Activated CD8-positive, alpha-beta T cell treated with anti-CD3 and anti-CD28 coated beads for 36 hours (primary cell): ENCODE results near the gene EMD. TPM values are rescaled to one million over a fixed set of nuclear protein-coding genes. Genes with fewer than 3 reads are reported as not detected.

Experiments used
- ATAC-seq: fragments of 200-7000 bp; cut with Tn5 transposase; one replicate; pipeline ENCODE4 v1.10.0; 2021; ENCODE audit warnings: mild to moderate bottlenecking, moderate library complexity
- CTCF ChIA-PET: fragments of 350-600 bp; sonication (Branson Sonifier 250); formaldehyde crosslinking; loops from one replicate; lab custom pipeline; 2021; ENCODE audit warnings: antibody characterized with exemption; lab: Charles Lee
- POLR2A ChIA-PET: fragments of 350-600 bp; sonication (Branson Sonifier 250); formaldehyde crosslinking; loops from one replicate; lab custom pipeline; 2021; ENCODE audit warnings: antibody characterized with exemption; lab: Charles Lee
- DNase-seq: peaks from one replicate; pipeline ENCODE4 v3.0.0-alpha.2; 2020
- H3K27ac Mint-ChIP-seq: one replicate; pipeline ENCODE4 v1.8.0; 2021; ENCODE audit warnings: mild to moderate bottlenecking, mixed read lengths
- H3K27me3 Mint-ChIP-seq: one replicate; pipeline ENCODE4 v1.8.0; 2021; ENCODE audit warnings: mixed read lengths
- H3K36me3 Mint-ChIP-seq: one replicate; pipeline ENCODE4 v1.8.0; 2021; ENCODE audit warnings: low read depth, mixed read lengths
- H3K4me1 Mint-ChIP-seq: one replicate; pipeline ENCODE4 v1.8.0; 2021; ENCODE audit warnings: low read depth, mixed read lengths
- H3K4me3 Mint-ChIP-seq: one replicate; pipeline ENCODE4 v1.8.0; 2021; ENCODE audit warnings: mild to moderate bottlenecking, moderate library complexity, mixed read lengths
- H3K9me3 Mint-ChIP-seq: one replicate; pipeline ENCODE4 v1.8.0; 2021; ENCODE audit warnings: mixed read lengths
- intact Hi-C: fragments of 100-400 bp; cut with micrococcal nuclease; formaldehyde crosslinking; loops from one replicate; pipeline ENCODE4 v1.10.0; 2022
- total RNA-seq, 2 experiments: library from RNA; stranded (reverse); gene quantifications; one replicate each; pipeline ENCODE4 v1.2.3, GENCODE V29; 2021
- TF ChIP-seq, protein P1 (sequence below): fragments of 200-600 bp; IDR thresholded peaks from one replicate; pipeline ENCODE4 v1.8.0; 2022; ENCODE audit warnings: antibody characterized with exemption, mild to moderate bottlenecking

The EMD gene
- total RNA-seq, 2 experiments from 2014 or later: 92.4 to 96.6 TPM

DNA sequence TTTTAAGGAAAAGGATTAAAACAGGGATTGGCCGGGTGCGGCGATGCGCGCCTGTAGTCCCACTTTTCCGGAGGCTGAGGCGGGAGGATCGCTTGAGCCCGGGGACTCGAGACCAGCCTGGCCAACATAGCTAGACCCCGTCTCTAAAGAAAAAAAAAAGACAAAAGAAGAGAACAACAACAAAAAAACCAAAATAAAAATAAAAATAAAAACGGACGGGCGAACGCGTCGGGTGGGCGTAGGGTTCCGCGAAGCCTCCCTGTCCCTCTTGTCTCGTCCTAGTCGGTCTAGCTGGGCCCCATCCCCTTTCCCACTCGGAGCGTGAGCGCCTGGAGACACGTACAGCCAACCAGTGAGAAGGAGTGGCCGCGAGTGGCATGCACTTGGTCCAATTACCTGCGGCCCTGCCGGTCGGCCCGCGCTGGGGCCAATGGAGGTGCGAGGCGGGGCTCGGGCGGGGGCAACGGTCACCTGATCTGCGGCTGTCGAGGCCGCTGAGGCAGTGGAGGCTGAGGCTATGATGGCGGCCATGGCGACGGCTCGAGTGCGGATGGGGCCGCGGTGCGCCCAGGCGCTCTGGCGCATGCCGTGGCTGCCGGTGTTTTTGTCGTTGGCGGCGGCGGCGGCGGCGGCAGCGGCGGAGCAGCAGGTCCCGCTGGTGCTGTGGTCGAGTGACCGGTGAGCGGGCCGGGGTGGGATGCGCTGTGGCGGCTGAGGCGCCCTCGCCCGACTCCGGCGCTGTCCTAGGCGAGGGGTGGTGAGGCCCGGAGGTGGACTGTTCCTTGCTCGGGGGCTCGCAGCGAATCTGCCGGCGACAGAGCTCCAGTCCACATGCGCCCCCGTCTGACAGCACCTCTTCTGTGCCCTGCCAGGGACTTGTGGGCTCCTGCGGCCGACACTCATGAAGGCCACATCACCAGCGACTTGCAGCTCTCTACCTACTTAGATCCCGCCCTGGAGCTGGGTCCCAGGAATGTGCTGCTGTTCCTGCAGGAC, 49.4 kb downstream of the EMD start, which contains the start of gene ATP6AP1:
Gene ATP6AP1, plus strand, starts transcription at position 502 of the 996 bp plus-strand sequence. Its CDS starts 16 bp downstream, at position 518.
- TF ChIP-seq, protein P1, sequence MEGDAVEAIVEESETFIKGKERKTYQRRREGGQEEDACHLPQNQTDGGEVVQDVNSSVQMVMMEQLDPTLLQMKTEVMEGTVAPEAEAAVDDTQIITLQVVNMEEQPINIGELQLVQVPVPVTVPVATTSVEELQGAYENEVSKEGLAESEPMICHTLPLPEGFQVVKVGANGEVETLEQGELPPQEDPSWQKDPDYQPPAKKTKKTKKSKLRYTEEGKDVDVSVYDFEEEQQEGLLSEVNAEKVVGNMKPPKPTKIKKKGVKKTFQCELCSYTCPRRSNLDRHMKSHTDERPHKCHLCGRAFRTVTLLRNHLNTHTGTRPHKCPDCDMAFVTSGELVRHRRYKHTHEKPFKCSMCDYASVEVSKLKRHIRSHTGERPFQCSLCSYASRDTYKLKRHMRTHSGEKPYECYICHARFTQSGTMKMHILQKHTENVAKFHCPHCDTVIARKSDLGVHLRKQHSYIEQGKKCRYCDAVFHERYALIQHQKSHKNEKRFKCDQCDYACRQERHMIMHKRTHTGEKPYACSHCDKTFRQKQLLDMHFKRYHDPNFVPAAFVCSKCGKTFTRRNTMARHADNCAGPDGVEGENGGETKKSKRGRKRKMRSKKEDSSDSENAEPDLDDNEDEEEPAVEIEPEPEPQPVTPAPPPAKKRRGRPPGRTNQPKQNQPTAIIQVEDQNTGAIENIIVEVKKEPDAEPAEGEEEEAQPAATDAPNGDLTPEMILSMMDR: no peak
- ChIA-PET POLR2A (interaction anchor here (0.7 to 2.2 kb wide), 4 partner anchors 30 to 114 kb away, joined by 3 to 11 read pairs (median 4); partner anchors contain the start of genes RPL10 and SLC10A3), CTCF (no interaction called here)
- Mint-ChIP-seq H3K4me1 (peaks cover 19% of the 10 kb centered on the region), H3K4me3 (peak within 1 kb of the TSS; percentile 75), H3K9me3 (no peaks in the 10 kb centered on the region), H3K27ac (peak within 1 kb of the TSS; percentile 69), H3K27me3 (no peaks in the 10 kb centered on the region), H3K36me3 (peaks cover 4% of the 10 kb centered on the region)
- intact Hi-C loops: no loop called here
- DNase-seq: peak; percentile 92
- ATAC-seq: peak; percentile 99

DNA sequence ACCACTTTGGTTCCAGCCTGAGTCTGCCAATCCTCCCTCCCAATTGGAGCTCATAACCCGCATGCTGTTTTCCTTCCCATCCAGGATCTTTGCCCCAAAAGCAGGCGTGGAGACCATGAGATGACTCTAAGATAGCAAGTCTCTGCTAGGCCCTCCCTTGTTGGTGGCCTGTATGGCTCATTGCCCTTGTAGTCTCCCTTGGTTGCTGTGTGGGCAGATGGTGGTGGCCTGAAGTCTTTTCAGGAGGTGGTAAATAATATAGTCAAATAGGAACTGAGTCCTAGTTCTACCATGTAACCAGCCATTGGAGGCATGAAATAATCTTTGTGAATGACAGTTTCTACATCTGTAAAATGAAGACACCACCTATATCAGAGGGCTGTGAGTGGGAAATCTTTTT, 50.6 kb downstream of the EMD start:
- Mint-ChIP-seq H3K36me3 (peaks cover 4% of the 10 kb centered on the region), H3K27me3 (no peaks in the 10 kb centered on the region), H3K4me3 (peak overlapping the region; percentile 75), H3K9me3 (no peaks in the 10 kb centered on the region), H3K27ac (peak overlapping the region; percentile 57), H3K4me1 (peaks cover 19% of the 10 kb centered on the region)
- ChIA-PET CTCF (no interaction called here), POLR2A (interaction anchor here (0.7 to 2.2 kb wide), 4 partner anchors 29 to 60 kb away, joined by 3 to 11 read pairs (median 4); partner anchors contain the start of genes RPL10 and SLC10A3)
- DNase-seq (peak; percentile 31), ATAC-seq (no peak)
- TF ChIP-seq, protein P1: no peak
- intact Hi-C loops: no loop called here

DNA sequence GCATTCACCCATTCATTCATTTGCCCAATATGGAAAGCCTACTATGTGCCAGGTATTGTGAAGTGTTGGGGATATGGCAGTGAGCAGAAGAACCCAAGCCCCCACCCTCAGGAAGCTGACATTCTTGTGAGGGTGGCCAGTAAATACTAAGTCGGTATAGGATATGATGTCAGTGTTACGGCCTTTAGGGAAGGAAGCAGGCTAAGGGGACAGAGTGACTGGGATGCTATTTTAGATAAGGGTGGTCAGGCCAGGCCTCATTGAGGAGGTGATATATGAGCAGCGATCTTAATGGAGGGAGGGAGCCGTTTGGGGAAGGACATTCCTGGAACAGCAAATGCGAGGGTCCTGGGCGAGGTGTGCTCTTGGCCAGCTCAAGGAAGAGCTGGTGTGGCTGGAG, 51.4 kb downstream of the EMD start:
- TF ChIP-seq, protein P1: no peak
- no peaks in the 10 kb centered on the region for H3K27me3 Mint-ChIP-seq
- ATAC-seq (no peak), DNase-seq (no peak)
- H3K36me3 Mint-ChIP-seq: peaks cover 4% of the 10 kb centered on the region
- ChIA-PET POLR2A (interaction anchor here (1.2 kb wide), 1 partner anchor 20 kb away, joined by 3 read pairs; no protein-coding TSS in a partner anchor), CTCF (no interaction called here)
- H3K27ac Mint-ChIP-seq: peak overlapping the region; percentile 82
- H3K9me3 Mint-ChIP-seq: no peaks in the 10 kb centered on the region
- peaks cover 19% of the 10 kb centered on the region for H3K4me1 Mint-ChIP-seq
- H3K4me3 Mint-ChIP-seq: no peak overlapping the region
- intact Hi-C loops: no loop called here

DNA sequence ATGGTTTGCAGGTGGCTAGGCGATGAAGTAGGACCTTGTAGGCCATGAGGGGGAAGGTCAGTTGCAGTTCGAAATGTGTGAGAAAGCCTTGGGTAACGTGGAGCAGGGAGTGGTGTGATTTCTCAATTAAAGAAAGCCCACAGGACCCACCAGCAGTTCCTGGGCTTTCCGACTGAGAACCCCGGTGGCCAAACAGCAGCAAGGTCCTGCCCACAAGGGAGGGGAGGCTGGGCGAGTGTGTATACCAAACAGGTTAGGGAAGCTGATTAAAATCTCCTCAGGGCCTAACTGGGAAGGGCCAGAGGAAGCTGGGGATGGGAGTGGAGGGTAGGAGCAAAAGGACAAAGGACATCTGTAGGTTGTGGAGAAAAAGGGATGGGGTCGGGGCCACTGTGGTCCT, 51.8 kb downstream of the EMD start:
- CTCF ChIA-PET: no interaction called here
- POLR2A ChIA-PET: interaction anchor here (0.7 to 1.2 kb wide), 2 partner anchors 20 to 63 kb away, joined by 3 read pairs; no protein-coding TSS in a partner anchor
- no peaks in the 10 kb centered on the region for H3K9me3 Mint-ChIP-seq
- H3K4me1 Mint-ChIP-seq: peaks cover 20% of the 10 kb centered on the region
- intact Hi-C loops: no loop called here
- TF ChIP-seq, protein P1: no peak
- H3K4me3 Mint-ChIP-seq: no peak overlapping the region
- no peak for DNase-seq
- peak overlapping the region; percentile 82 for H3K27ac Mint-ChIP-seq
- ATAC-seq: no peak
- H3K36me3 Mint-ChIP-seq: peaks cover 6% of the 10 kb centered on the region
- no peaks in the 10 kb centered on the region for H3K27me3 Mint-ChIP-seq

Other genes with a start within 250 kb of the EMD start
- gene OPN1LW, start 235.1 kb upstream of the EMD start, total RNA-seq: not detected
- gene OPN1MW, start 196.7 kb upstream of the EMD start, total RNA-seq: not detected
- gene OPN1MW2, start 159.5 kb upstream of the EMD start, total RNA-seq: not detected
- not detected for gene OPN1MW3, start 121.7 kb upstream of the EMD start, total RNA-seq
- not detected for gene TEX28, start 84.2 kb upstream of the EMD start, total RNA-seq
- gene TKTL1, start 83.5 kb upstream of the EMD start, total RNA-seq: 1 to 10 TPM in 1 of 2 experiments, under 1 TPM in 1; 0.67 to 1.0 TPM
- 1,000 to 10,000 TPM; 1,057 to 1,091 TPM for gene FLNA, start 4.7 kb upstream of the EMD start, total RNA-seq
- gene RPL10, start 19.1 kb downstream of the EMD start, total RNA-seq: 1,000 to 10,000 TPM; 3,574 to 3,675 TPM
- 10 to 100 TPM in 1 of 2 experiments, 1 to 10 TPM in 1; 9.4 to 10.3 TPM for gene DNASE1L1, start 30.0 kb downstream of the EMD start, total RNA-seq
- 10 to 100 TPM; 49.8 to 53.4 TPM for gene TAFAZZIN, start 32.2 kb downstream of the EMD start, total RNA-seq
- 10 to 100 TPM; 21.3 to 22.5 TPM for gene ATP6AP1, start 49.4 kb downstream of the EMD start, total RNA-seq
- gene GDI1, start 57.9 kb downstream of the EMD start, total RNA-seq: 10 to 100 TPM; 76.5 TPM
- 10 to 100 TPM; 43.6 to 47.5 TPM for gene FAM50A, start 64.8 kb downstream of the EMD start, total RNA-seq
- 10 to 100 TPM; 36.5 to 40.5 TPM for gene PLXNA3, start 79.0 kb downstream of the EMD start, total RNA-seq
- gene LAGE3, start 100.0 kb downstream of the EMD start, total RNA-seq: 10 to 100 TPM; 49.8 to 50.1 TPM
- 10 to 100 TPM; 46.5 to 47.6 TPM for gene UBL4A, start 107.3 kb downstream of the EMD start, total RNA-seq
- gene SLC10A3, start 111.3 kb downstream of the EMD start, total RNA-seq: 10 to 100 TPM; 13.2 to 14.1 TPM
- gene FAM3A, start 136.9 kb downstream of the EMD start, total RNA-seq: 10 to 100 TPM; 27.9 to 31.9 TPM
- gene G6PD, start 167.6 kb downstream of the EMD start, total RNA-seq: 10 to 100 TPM; 88.4 to 92.5 TPM
- gene IKBKG, start 168.3 kb downstream of the EMD start, total RNA-seq: 10 to 100 TPM; 34.4 to 40.6 TPM
- not detected for gene CTAG1A, start 205.8 kb downstream of the EMD start, total RNA-seq
- gene CTAG1B, start 240.0 kb downstream of the EMD start, total RNA-seq: not detected